GM21786 (cell line): Measurements from ENCODE around the gene DGCR6L.
"Not testable (repeated sequence)": the region's sequence is repeated elsewhere in the genome, so short reads cannot be mapped to it uniquely, and the experiment has no call there.

Experiments
- ATAC-seq: cut with Tn5 transposase; IDR thresholded peaks from one replicate; pipeline ENCODE4 v1.9.1; 2021; ENCODE audit not compliant: unreplicated experiment

Gene DGCR6L

DNA sequence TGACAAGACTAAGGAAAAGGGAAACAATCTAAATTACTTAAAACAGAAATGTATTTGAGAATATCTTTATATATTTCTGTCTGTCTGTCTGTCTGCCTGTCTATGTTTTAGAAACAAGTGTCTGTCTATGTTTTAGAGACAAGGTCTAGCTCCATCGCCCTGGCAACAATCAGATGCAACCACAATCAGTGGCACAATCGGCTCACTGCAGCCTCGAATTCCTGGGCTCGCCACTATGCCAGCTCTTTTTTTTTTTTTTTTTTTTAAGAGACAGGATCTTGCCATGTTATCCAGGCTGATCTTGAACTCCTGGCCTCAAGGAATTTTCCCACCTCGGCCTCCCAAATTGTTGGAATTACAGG is 8.7 kb upstream of the DGCR6L start:
- not testable (repeated sequence) for ATAC-seq

DNA sequence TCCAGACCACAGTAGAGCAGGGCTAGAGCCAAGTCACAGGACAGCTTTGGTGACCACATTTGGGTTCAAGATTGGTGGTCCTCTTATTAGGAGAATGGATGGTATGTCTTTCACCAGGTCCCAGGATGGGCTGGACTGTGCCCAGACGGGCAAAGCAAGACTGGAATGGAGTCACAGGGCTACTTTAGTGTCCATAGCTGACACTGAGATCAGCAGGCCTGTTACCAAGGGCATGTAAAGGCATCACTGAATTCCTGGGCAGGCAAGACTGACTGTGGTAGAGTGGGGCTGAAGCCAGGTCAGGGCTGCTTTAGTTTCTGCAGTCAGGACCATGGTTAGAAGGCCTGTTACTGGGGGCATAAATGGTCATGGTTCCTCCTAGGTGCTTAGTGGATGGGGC is 6.1 kb upstream of the DGCR6L start:
- ATAC-seq = not testable (repeated sequence)

DNA sequence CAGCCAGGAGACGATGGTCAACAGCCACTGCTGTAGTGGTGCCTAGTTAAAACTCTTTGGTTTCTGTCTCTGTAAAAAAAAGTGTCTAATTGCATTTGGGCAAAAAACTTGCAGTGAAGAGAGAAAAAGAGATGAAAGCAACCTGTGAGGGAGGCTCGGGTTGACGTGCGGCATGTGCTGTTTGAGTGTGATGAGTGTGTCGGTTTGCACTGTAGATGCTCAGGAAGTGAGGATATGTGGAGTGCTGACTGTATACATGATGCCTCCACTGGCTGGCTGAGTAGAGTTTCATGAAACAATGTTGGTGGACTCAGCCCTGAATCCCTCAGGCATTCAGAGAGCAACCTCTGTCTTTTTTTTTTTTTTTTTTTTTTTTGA is 4.3 kb upstream of the DGCR6L start:
- no peak for ATAC-seq

- ATAC-seq = not testable (repeated sequence)
These were observed 1.8 kb upstream of the DGCR6L start for GRCh38 chr22:20321552-20322211.

DNA sequence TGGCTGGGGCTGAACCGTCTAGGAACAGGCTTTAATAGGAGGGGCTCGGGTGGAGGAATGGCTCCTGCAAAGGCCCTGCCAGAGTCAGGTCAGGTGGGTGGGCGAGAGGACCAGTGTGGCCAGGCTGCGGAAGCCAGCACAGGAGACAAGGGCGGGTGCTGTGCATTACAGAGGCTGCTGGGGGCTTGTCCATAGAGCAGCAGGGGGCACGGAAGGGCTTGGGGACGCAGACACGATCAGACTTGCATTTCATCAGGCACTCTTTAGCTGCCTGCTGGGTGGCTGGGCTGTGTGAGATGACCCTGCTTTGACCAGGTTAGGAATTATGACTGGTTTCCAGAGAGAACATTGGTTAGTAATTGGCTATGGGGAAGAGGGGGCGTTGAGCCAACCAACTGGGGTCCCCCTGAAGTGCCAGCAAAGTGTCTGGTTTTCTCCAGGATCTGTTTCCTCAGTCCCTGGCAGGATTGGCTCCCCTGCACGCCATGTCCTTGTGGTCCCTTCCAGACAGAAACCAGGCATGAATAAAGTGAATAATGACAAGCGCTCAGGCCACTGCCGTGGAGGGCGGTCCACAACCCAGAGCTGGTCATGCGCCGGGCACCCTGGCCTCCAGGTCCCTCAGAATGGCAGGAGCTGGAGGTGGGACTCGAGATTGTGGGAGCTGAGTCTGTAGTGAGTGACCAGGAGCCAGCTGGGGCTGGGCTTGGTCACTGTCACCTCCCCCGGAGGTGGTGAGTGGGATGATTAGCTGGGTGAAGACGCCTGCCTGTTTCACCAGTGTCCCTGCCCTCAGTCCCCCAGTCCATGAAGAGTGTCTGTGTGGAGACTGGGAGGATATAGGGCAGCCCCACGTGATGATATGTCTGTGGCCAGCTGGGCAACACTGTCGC is 1.0 kb upstream of the DGCR6L start:
- ATAC-seq = not testable (repeated sequence)

GRCh38 chr22:20319041-20319744 is 667 bp downstream of the DGCR6L start:
- ATAC-seq = peak; percentile 11

GRCh38 chr22:20318043-20318688 is 1.7 kb downstream of the DGCR6L start:
- ATAC-seq = not testable (repeated sequence)

- not testable (repeated sequence) for ATAC-seq
These were observed 2.3 kb downstream of the DGCR6L start for GRCh38 chr22:20317402-20318042.

GRCh38 chr22:20316844-20317401 is 2.9 kb downstream of the DGCR6L start:
- no peak for ATAC-seq

DNA sequence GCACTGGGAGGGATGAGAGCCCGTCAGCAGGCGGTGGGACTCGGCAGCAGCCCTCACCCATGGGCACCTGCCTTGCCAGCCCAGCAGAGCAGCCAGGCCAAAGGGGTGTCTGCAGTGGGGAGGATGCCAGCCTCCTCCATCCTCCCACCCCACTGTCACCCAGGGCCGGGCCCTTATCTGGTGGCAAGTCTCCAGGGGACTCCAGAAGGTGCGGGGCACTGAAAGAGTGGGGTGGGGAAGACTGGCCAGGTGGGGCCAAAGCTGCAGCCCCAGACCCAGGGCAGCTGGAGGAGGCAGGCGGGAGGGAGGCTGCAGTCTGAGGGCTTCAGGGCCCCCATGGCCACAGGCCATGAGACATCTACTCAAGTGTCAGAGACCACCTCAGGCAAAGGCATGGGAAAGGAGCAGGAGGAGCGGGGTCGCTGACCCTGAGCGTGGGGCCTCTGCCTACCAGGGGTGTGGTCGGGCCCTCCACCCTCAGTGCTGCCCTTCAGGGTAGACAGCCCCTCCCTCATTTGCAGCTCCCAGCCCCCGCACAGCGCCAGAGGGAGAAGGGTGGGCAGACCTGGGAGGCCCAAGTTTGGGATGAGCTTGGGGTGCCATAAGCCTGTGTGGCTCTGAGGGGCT is 3.5 kb downstream of the DGCR6L start:
- ATAC-seq = no peak

DNA sequence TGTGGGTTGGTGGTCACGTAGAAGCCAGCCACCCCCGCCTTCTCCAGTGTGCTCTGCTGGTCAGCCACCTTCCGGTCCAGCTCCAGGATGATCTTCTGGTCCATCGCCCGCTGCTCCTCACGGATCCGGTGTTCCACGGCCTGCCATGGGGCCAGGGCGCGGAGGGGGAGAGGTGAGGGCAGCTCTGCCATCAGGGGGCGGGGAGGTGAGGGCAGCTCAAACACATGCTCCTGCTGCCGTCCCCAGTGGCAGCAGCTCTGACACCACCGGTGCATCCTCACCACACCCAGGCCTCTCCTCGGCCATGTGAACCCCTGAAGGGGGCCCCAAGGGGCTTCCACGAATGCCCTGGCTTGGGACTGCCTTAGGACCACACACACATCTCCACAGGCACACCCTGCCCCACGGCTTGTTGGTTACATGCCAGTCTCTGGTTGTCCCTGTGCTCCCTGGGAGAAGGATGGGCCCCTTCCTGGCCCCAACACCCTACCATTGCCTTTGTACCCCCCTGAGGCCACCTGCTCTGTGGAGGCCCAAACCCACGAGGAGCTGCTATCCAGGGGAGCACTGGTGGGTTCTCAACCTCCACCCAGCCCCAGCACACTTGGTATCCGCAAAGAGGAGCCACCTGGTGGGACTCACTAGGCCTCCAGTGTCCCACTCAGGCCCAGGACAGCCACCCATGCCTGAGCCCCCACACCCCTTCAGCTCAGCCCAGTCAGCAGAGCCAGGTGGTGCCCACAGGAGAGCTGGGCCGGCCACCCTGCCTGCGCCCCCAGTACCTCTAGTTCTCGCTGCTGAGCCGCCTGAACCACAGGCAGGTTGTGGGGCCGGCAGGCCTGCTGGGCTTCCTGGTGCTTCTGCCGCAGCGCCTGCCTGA is 4.3 kb downstream of the DGCR6L start:
- no peak for ATAC-seq

GRCh38 chr22:20314741-20315336 is 5.0 kb downstream of the DGCR6L start:
- ATAC-seq = not testable (repeated sequence)

DNA sequence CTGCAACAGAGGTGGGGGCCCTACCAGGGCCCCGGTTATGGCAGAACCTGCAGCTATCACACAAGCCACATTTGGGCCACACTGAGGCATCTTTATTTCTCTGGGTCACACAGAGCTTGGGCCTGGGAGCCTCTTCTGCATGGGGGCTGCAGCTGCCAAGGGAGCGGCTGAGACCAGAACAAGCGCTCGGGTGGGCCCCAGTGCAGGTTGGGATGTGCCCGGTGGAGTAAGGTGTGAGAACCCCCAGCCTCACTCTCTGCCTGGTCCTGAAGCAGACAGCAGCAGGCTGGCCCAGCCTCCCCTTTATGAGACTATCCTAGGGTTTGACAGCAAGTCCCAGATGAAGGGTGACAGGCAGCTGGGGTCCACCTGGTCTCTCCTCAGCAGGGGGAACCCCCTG is 5.7 kb downstream of the DGCR6L start:
- ATAC-seq = not testable (repeated sequence)

DNA sequence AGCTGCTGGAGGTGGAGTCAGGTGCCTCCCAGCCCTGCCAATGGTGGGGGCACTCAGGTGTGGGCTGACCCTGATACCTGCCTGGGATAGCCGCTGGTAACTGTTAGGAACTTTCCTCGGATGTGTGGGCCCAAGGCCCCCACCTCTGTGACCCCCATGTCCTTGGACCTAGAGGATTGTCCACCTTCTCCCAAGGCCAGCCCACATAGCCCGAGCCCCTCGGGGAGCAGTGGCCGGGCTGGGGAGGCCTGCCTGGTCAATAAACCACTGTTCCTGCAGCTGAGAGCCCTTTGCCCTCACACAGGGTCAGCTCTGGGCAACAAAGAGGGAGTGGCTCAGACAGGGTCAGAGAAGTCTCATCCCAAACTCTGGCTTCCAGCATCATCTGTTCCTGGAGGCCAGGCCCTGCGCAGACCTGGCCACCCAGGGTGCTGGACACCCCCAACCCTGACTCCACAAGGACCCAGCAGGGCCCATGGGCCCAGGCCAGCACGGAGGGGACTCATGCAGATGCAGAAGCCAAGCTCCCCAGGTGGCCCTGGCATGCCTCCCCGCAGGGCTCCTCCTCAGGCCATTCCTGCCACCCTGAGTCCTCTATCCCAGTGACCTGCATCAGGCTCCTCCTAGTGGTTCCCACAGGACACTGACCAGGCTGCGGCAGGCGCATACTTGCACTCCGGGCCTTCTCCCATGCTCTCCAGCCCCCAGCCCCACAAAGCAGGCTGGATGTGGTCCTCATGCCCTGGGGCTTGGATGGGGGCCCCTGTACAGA is 6.4 kb downstream of the DGCR6L start:
- ATAC-seq = not testable (repeated sequence)

- ATAC-seq = no peak
These were observed 7.3 kb downstream of the DGCR6L start for GRCh38 chr22:20312396-20313191.

- ATAC-seq = not testable (repeated sequence)
These were observed 8.4 kb downstream of the DGCR6L start for GRCh38 chr22:20311249-20312062.
